OCI-LY1 (cell line): ENCODE data around the gene ZNF613.

ENCODE experiments used
- CTCF ChIP-seq: fragments of 200-600 bp; sonication (generic), shearing (Covaris generic); IDR thresholded peaks from 2 replicates; pipeline ENCODE4 v1.5.1; 2017; ENCODE audit warnings: mild to moderate bottlenecking, antibody characterized with exemption, low read length, moderate library complexity, mixed read lengths
- EZH2 ChIP-seq: fragments of 200-600 bp; sonication (generic), shearing (Covaris generic); IDR thresholded peaks from 2 replicates; pipeline ENCODE4 v1.8.0; 2017; ENCODE audit warnings: borderline replicate concordance, mixed run types, mild to moderate bottlenecking, antibody characterized with exemption, low read length, moderate library complexity, mixed read lengths

DNA sequence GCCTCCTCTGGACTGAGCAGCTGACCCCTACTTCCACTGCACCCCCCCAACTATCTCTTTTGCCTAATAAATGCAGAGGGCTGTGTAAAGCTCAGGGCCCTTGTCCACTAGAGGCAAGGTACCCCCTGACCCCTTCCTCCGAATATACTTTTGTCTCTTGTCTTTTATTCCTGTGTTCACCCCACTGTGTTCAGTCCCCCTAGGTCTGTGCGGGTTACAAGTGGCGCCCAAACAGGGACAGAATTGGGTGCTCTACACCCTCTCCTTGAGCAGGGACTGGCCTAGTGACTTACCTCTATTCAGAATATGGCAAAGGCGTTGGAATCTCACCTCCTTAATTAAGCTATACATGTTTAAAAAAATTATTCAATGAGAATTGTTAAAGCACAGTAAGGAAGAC lies 44.4 kb downstream of the ZNF613 start:
- no peak for TF ChIP-seq EZH2
- no peak for TF ChIP-seq CTCF
